OCI-LY7 (cell line): ENCODE data around the gene FCGBP. TPM values are rescaled to one million over a fixed set of nuclear protein-coding genes. Genes with fewer than 3 reads are reported as not detected.

Source experiments
- Bru-seq: library from RNA; stranded (reverse); fragments of 400-500 nt; gene quantifications from one replicate; lab custom pipeline; 2021; lab: Mats Ljungman, UMichigan
- BruChase-seq, 2 experiments: library from RNA; stranded (reverse); fragments of 400-500 nt; gene quantifications; one replicate each; lab custom pipeline; 2021; lab: Mats Ljungman, UMichigan
- BruUV-seq: library from RNA; stranded (reverse); fragments of 400-500 nt; replicated peaks from 2 replicates; lab custom pipeline; 2021; lab: Mats Ljungman, UMichigan
- CTCF ChIA-PET: fragments of 300-600 bp; sonication (Branson Sonifier 250); formaldehyde crosslinking; loops from one replicate; lab custom pipeline; 2022; ENCODE audit warnings: antibody characterized with exemption; ENCODE audit not compliant: unreplicated experiment; lab: Charles Lee
- POLR2A ChIA-PET: fragments of 300-600 bp; sonication (Branson Sonifier 250); formaldehyde crosslinking; loops from one replicate; lab custom pipeline; 2022; ENCODE audit warnings: antibody characterized with exemption; lab: Charles Lee
- DNase-seq: peaks from one replicate; pipeline ENCODE4 v3.0.0-alpha.2; 2015; ENCODE audit warnings: low spot score
- H2AFZ ChIP-seq: fragments of 200-600 bp; sonication (generic), shearing (Covaris generic); 2 replicates; pipeline ENCODE4 v1.6.1; 2014; ENCODE audit warnings: mild to moderate bottlenecking, antibody characterized with exemption, low read length, moderate library complexity
- H3K27ac ChIP-seq: fragments of 200-600 bp; sonication (generic); 2 replicates; pipeline ENCODE4 v1.5.1; 2014; ENCODE audit warnings: mixed run types, low read depth, mild to moderate bottlenecking, moderate library complexity, low read length, inconsistent platforms; ENCODE audit not compliant: poor library complexity, severe bottlenecking
- H3K36me3 ChIP-seq: fragments of 200-600 bp; sonication (generic); 2 replicates; pipeline ENCODE4 v1.6.1; 2014; ENCODE audit warnings: mild to moderate bottlenecking, antibody characterized with exemption, low read length, moderate library complexity, mixed read lengths; ENCODE audit not compliant: insufficient read depth
- H3K4me1 ChIP-seq: fragments of 200-600 bp; sonication (generic); 2 replicates; pipeline ENCODE4 v1.5.1; 2014; ENCODE audit warnings: mild to moderate bottlenecking, low read length; ENCODE audit not compliant: insufficient read depth, poor library complexity, severe bottlenecking
- H3K4me2 ChIP-seq: fragments of 200-600 bp; sonication (generic); 2 replicates; pipeline ENCODE4 v1.6.1; 2014; ENCODE audit warnings: mild to moderate bottlenecking, low read length
- H3K4me3 ChIP-seq: fragments of 200-600 bp; sonication (generic); 2 replicates; pipeline ENCODE4 v1.5.1; 2014; ENCODE audit warnings: mild to moderate bottlenecking, low read depth, low read length; ENCODE audit not compliant: poor library complexity, severe bottlenecking
- H3K79me2 ChIP-seq: fragments of 200-600 bp; sonication (generic); 2 replicates; pipeline ENCODE4 v1.6.1; 2016; ENCODE audit warnings: low read depth, mild to moderate bottlenecking, low read length, moderate library complexity, mixed read lengths; ENCODE audit not compliant: insufficient read depth
- H3K9me2 ChIP-seq: fragments of 200-600 bp; sonication (generic); 2 replicates; pipeline ENCODE4 v1.6.1; 2016; ENCODE audit warnings: mild to moderate bottlenecking, low read length, mixed read lengths; ENCODE audit not compliant: insufficient read depth
- H3K9me3 ChIP-seq: fragments of 200-600 bp; sonication (generic); 2 replicates; pipeline ENCODE4 v1.6.1; 2014; ENCODE audit warnings: mild to moderate bottlenecking, mixed run types, low read length, mixed read lengths
- H4K20me1 ChIP-seq: fragments of 200-600 bp; sonication (generic); 2 replicates; pipeline ENCODE4 v1.6.1; 2014; ENCODE audit warnings: mild to moderate bottlenecking, antibody characterized with exemption, low read length, moderate library complexity, mixed read lengths; ENCODE audit not compliant: insufficient read depth
- EZH2phosphoT487 ChIP-seq: fragments of 200-600 bp; sonication (generic); IDR thresholded peaks from 2 replicates; pipeline ENCODE4 v1.6.1; 2018; ENCODE audit warnings: low read depth, borderline replicate concordance, mild to moderate bottlenecking, mixed run types, antibody characterized with exemption, low read length, moderate library complexity, mixed read lengths
- intact Hi-C: fragments of 100-400 bp; cut with micrococcal nuclease; formaldehyde crosslinking; loops from one replicate; pipeline ENCODE4 v1.10.0; 2022; ENCODE audit not compliant: unreplicated experiment
- long read RNA-seq: library from polyadenylated mRNA; stranded (forward); transcript quantifications from one replicate; pipeline ENCODE4 v2.0.0, GENCODE V29; 2022
- total RNA-seq, 2 experiments: library from RNA; depleted of rRNA in 1 of 2; stranded (reverse); fragments of >200 nt in 1 of 2; shearing (Covaris generic) in 1 of 2; gene quantifications; 2 replicates each; pipeline ENCODE4 v1.2.3, GENCODE V29; 2014 to 2022
- TF ChIP-seq, protein P1 (sequence below): fragments of 200-600 bp; sonication (generic); conservative IDR thresholded peaks from 2 replicates; pipeline ENCODE4 v1.5.1; 2014; ENCODE audit warnings: mild to moderate bottlenecking, antibody characterized with exemption, low read length, moderate library complexity, mixed read lengths

Gene FCGBP
- total RNA-seq (2014; rRNA removed; shearing (Covaris generic)) (0.21 and 0.41 TPM in 2 replicates), total RNA-seq (2022) (1.1 and 1.7 TPM in 2 replicates), Bru-seq, nascent RNA (percentile 17 among the genes with signal in this experiment), BruChase-seq, experiment 1, labeled RNA remaining after a 6-hour chase (percentile 22 among the genes with signal in this experiment), BruChase-seq, experiment 2, labeled RNA remaining after a 2-hour chase (percentile 24 among the genes with signal in this experiment)
- long read RNA-seq, partial matches to known transcripts = 1 of 1 reads
- long read RNA-seq, other reads (novel, unspliced or antisense) = 0 of 1 reads

DNA sequence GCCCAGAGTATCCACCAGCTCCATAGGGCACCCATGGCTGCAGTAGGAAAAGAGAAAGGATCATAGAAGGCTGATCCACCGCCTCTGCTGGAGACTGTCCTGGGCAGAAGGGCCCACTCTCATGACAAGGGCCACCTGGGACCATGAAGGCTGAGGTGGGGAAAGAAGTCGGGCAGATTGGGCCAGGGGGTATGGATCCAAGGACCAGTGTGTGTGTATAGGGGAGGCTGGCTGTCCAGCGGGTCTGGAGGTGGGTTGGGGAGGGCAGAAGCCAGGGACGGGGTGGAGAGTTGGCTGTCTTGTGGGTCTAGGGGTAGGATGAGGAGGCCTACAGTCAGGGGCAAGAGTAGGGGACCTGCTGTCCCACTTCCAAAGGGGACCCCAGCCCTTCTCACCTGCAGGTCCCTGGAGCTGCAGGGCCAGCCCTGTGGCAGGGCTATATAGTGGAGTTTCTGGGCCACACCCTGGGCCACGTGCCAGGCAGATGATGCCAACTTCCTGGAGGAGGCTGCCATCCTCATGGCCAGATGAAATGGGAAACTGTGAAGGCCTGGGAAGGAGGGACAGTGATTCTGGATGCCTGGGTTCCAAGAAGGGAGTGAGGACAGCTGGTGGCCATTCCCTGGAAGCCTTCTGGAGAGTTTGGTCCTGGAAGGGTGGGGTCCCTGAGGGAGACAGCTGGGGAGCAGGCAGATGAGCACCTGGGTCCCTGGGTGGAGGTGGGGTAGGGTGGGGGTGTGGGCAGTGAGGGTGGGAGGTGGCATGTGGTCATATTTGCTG, at the start of gene FCGBP:
Gene FCGBP (minus strand): TSS at position 51 of the 780 bp plus-strand sequence.
- Histone ChIP-seq H4K20me1 (no peaks in the 10 kb centered on the region), H3K4me2 (no peak within 1 kb of the TSS), H3K79me2 (no peaks in the 10 kb centered on the region), H3K4me1 (peaks cover 15% of the 10 kb centered on the region), H3K9me2 (no peaks in the 10 kb centered on the region), H3K27ac (no peak within 1 kb of the TSS), H3K36me3 (no peaks in the 10 kb centered on the region; the same call in 1 of the 2 replicates), H2AFZ (no peak within 1 kb of the TSS), H3K9me3 (peaks cover 8% of the 10 kb centered on the region; the same call in 1 of the 2 replicates), H3K4me3 (no peak within 1 kb of the TSS)
- CTCF ChIA-PET = no interaction called here
- BruUV-seq = no TSS peak
- intact Hi-C loops = no loop called here
- no peak for TF ChIP-seq EZH2phosphoT487
- TF ChIP-seq, protein P1, sequence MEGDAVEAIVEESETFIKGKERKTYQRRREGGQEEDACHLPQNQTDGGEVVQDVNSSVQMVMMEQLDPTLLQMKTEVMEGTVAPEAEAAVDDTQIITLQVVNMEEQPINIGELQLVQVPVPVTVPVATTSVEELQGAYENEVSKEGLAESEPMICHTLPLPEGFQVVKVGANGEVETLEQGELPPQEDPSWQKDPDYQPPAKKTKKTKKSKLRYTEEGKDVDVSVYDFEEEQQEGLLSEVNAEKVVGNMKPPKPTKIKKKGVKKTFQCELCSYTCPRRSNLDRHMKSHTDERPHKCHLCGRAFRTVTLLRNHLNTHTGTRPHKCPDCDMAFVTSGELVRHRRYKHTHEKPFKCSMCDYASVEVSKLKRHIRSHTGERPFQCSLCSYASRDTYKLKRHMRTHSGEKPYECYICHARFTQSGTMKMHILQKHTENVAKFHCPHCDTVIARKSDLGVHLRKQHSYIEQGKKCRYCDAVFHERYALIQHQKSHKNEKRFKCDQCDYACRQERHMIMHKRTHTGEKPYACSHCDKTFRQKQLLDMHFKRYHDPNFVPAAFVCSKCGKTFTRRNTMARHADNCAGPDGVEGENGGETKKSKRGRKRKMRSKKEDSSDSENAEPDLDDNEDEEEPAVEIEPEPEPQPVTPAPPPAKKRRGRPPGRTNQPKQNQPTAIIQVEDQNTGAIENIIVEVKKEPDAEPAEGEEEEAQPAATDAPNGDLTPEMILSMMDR = no peak
- POLR2A ChIA-PET = no interaction called here
- DNase-seq = no peak

DNA sequence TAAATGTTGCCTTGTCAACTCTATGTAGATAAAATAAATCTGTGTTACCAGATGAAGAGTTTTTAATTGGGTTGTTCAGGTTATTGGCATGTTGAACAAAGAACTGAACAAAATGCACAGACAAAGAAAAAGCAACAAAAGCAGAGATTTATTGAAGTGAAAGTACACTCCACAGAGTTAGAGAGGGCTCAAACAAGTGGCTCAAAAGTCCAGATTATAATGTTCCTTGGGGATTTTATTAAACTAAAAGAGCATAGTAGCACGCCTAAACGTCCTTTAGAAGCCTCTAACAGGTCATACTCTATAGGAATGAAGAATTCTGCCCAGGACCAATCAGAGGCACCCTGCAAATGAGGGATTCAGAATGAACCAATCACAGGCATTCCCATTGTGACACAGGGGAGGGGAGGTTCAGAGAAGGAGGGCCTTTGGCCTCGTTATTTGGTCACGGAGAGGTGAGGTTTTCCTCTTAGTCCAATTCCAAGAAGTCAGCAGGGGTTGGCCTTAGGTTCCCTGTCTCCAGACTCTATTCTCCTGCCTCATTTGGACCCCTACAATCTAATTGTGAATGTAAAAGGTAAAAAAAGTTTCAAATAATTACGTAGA, 49.4 kb upstream of the FCGBP start:
- H3K27ac ChIP-seq = no peak overlapping the region
- intact Hi-C loops = no loop called here
- TF ChIP-seq, protein P1 = no peak
- TF ChIP-seq EZH2phosphoT487 = no peak
- no peak overlapping the region for H2AFZ ChIP-seq
- ChIA-PET POLR2A (interaction anchor here (0.7 kb wide), 1 partner anchor 520 kb away, joined by 4 read pairs; no protein-coding TSS in a partner anchor), CTCF (no interaction called here)
- H3K9me2 ChIP-seq = no peaks in the 10 kb centered on the region
- H3K4me1 ChIP-seq = no peaks in the 10 kb centered on the region
- DNase-seq = no peak
- peaks cover 54% of the 10 kb centered on the region for H3K9me3 ChIP-seq
- peaks cover 11% of the 10 kb centered on the region; the same call in 1 of the 2 replicates for H3K79me2 ChIP-seq
- H3K36me3 ChIP-seq = peaks cover 61% of the 10 kb centered on the region
- H4K20me1 ChIP-seq = no peaks in the 10 kb centered on the region
- BruUV-seq = no TSS peak
- H3K4me3 ChIP-seq = no peak overlapping the region
- H3K4me2 ChIP-seq = no peak overlapping the region
